HepG2 (cell line): ENCODE data around the gene TPSD1. TPM values are rescaled to one million over a fixed set of nuclear protein-coding genes. Genes with fewer than 3 reads are reported as not detected.
A peak's percentile ranks its signal among the peaks of the same experiment; 100 is the strongest.
"Not testable (repeated sequence)": the region's sequence is repeated elsewhere in the genome, so short reads cannot be mapped to it uniquely, and the experiment has no call there.

ENCODE experiments used
- ATAC-seq: fragments of 200-7000 bp; cut with Tn5 transposase; 3 replicates; pipeline ENCODE4 v1.9.1; 2020; ENCODE audit warnings: mild to moderate bottlenecking, moderate library complexity
- BruUV-seq: library from RNA; stranded (reverse); fragments of 400-500 nt; replicated peaks from 2 replicates; lab custom pipeline; 2021; lab: Mats Ljungman, UMichigan
- CTCF ChIA-PET: fragments of 300-600 bp; formaldehyde crosslinking; extraction: SDS; loops from one replicate; lab custom pipeline; 2021; ENCODE audit warnings: low total read pairs, inconsistent platforms, low intra/inter-chr PET ratio; lab: Yijun Ruan, JAX
- POLR2A ChIA-PET: fragments of 350-600 bp; sonication (Branson Sonifier 250); formaldehyde crosslinking; loops from one replicate; lab custom pipeline; 2020; ENCODE audit warnings: antibody characterized with exemption, inconsistent platforms; lab: Yijun Ruan, JAX
- DNase-seq: peaks from one replicate; pipeline ENCODE4 v3.0.0-alpha.2; 2015; ENCODE audit warnings: low spot score
- FAIRE-seq: peaks from 3 replicates; lab custom pipeline; 2011; peaks lifted over from hg19 to GRCh38; lab: Jason Lieb, UNC
- H2AFZ ChIP-seq: one replicate; pipeline ENCODE4 v1.6.1; 2011; ENCODE audit warnings: low read length, inconsistent platforms
- H3K27ac ChIP-seq: fragments of 300-600 bp; 3 replicates; pipeline ENCODE4 v1.8.0; 2011; ENCODE audit warnings: mixed run types, mild to moderate bottlenecking, mixed read lengths, low read length, inconsistent platforms; ENCODE audit not compliant: insufficient read depth; ENCODE audit errors: extremely low read length
- H3K27me3 ChIP-seq, 2 experiments: fragments of 200-600 bp in 1 of 2; 2 replicates in 1 of 2; 3 replicates in 1 of 2; pipeline versions ENCODE4 v1.6.0 to v1.8.0; 2011; ENCODE audit warnings: low read length in 2 of 2, mild to moderate bottlenecking in 2 of 2, moderate library complexity in 2 of 2, inconsistent platforms in 1 of 2; ENCODE audit not compliant: insufficient read depth in 2 of 2, control insufficient read depth in 1 of 2
- H3K36me3 ChIP-seq, 2 experiments: fragments of 200-600 bp in 1 of 2; replicated peaks in 1 of 2; 2 replicates in 1 of 2; 3 replicates in 1 of 2; pipeline versions ENCODE4 v1.5.1 to v1.8.0; 2011; ENCODE audit warnings: low read length in 2 of 2, inconsistent platforms in 1 of 2; ENCODE audit not compliant: insufficient read depth in 2 of 2, control insufficient read depth in 1 of 2
- H3K4me1 ChIP-seq: 2 replicates; pipeline ENCODE4 v1.5.1; 2012; ENCODE audit warnings: low read length, inconsistent platforms; ENCODE audit not compliant: insufficient read depth
- H3K4me2 ChIP-seq: 2 replicates; pipeline ENCODE4 v1.6.0; 2011; ENCODE audit warnings: low read depth, low read length, inconsistent platforms
- H3K4me3 ChIP-seq, 3 experiments: fragments of 200-600 bp in 1 of 3; sonication (generic), shearing (Covaris generic) in 1 of 3; replicated peaks in 1 of 3; 2 replicates each; pipeline ENCODE4 v1.5.1; 2011 to 2016; ENCODE audit warnings: low read length in 3 of 3, inconsistent platforms in 2 of 3, low read depth in 2 of 3, mild to moderate bottlenecking in 2 of 3, control low read depth in 1 of 3, mixed read lengths in 1 of 3; ENCODE audit not compliant: insufficient read depth in 1 of 3
- H3K79me2 ChIP-seq: one replicate; pipeline ENCODE4 v1.6.1; 2011; ENCODE audit warnings: low read length, inconsistent platforms; ENCODE audit not compliant: insufficient read depth
- H3K9ac ChIP-seq: 2 replicates; pipeline ENCODE4 v1.6.0; 2011; ENCODE audit warnings: mild to moderate bottlenecking, low read depth, low read length, inconsistent platforms; ENCODE audit not compliant: insufficient read depth
- H3K9me3 ChIP-seq: 2 replicates; pipeline ENCODE4 v1.5.1; 2012; ENCODE audit warnings: mild to moderate bottlenecking, low read length
- H4K20me1 ChIP-seq: 2 replicates; pipeline ENCODE4 v1.6.0; 2011; ENCODE audit warnings: inconsistent platforms, mild to moderate bottlenecking, low read length, moderate library complexity; ENCODE audit not compliant: insufficient read depth
- MNT ChIP-seq: fragments of 450-650 bp; IDR thresholded peaks from 2 replicates; pipeline ENCODE4 v1.6.1; 2016
- ZBTB21 ChIP-seq: sonication (generic); formaldehyde crosslinking; IDR thresholded peaks from 2 replicates; pipeline ENCODE4 v1.4.0; 2020; ENCODE audit warnings: missing genetic modification reagents
- WGBS: methylation state at CpG from one replicate; pipeline ENCODE4 v1.1.6; 2017; ENCODE audit warnings: low lambda C conversion rate; 5-methylcytosine and 5-hydroxymethylcytosine counted together
- in situ Hi-C: cut with HindIII; loops from 2 replicates; pipeline ENCODE4 v1.10.0; 2017; ENCODE audit warnings: low pct_unique_long_range_greater_than_20kb; ENCODE audit not compliant: extremely low pct_ligation_motif_present
- intact Hi-C: fragments of 100-400 bp; cut with micrococcal nuclease; formaldehyde crosslinking; loops from one replicate; pipeline ENCODE4 v1.10.0; 2022; ENCODE audit not compliant: unreplicated experiment
- polyA plus RNA-seq, 8 experiments: library from polyadenylated mRNA; depleted of rRNA in 3 of 8; stranded (reverse) in 7 of 8; unstranded in 1 of 8; fragments of >200 nt; fragmentation: Illumina TruSeq in 4 of 8; extraction: Trizol in 4 of 8; gene quantifications; 2 replicates each; pipeline versions ENCODE4 v1.2.1 to v1.2.3, GENCODE V29; 2011 to 2016; ENCODE audit warnings: low read depth in 4 of 8, missing spikeins in 1 of 8, mixed read lengths in 1 of 8; ENCODE audit not compliant: insufficient read depth in 1 of 8
- total RNA-seq, 5 experiments: library from RNA; depleted of rRNA; stranded (reverse); fragments of >200 nt; fragmentation: Illumina TruSeq; extraction: Trizol; gene quantifications; 2 replicates each; pipeline ENCODE4 v1.2.3, GENCODE V29; 2016; ENCODE audit warnings: low read depth in 1 of 5

TPSD1 gene
- total and polyA plus RNA-seq, 2 of the 13 experiments (the other 11 are each of a cell fraction or from before 2014, with no cell fraction given) = not detected

- in situ Hi-C loops, H3K27ac ChIP-seq, POLR2A ChIA-PET, CTCF ChIA-PET, H3K4me1 ChIP-seq, H3K27me3 ChIP-seq, H3K4me3 ChIP-seq, H3K36me3 ChIP-seq, BruUV-seq, H2AFZ ChIP-seq, FAIRE-seq, H3K9ac ChIP-seq, DNase-seq, H3K4me2 ChIP-seq, H4K20me1 ChIP-seq, intact Hi-C loops, H3K79me2 ChIP-seq, H3K9me3 ChIP-seq: not testable (repeated sequence)
- ATAC-seq = peak; percentile 82
- no CpG with 5 or more reads among the region's 47 CpGs for WGBS
These were observed 23.7 kb upstream of the TPSD1 start for GRCh38 chr16:1232049-1232748.

- H3K4me3 ChIP-seq, H3K4me1 ChIP-seq, H3K27me3 ChIP-seq, H4K20me1 ChIP-seq, H3K27ac ChIP-seq, H2AFZ ChIP-seq, FAIRE-seq, H3K9ac ChIP-seq, BruUV-seq, in situ Hi-C loops, POLR2A ChIA-PET, H3K36me3 ChIP-seq, H3K4me2 ChIP-seq, DNase-seq, CTCF ChIA-PET, H3K9me3 ChIP-seq, H3K79me2 ChIP-seq, intact Hi-C loops: not testable (repeated sequence)
- ATAC-seq = peak; percentile 22
- no CpG with 5 or more reads among the region's 29 CpGs for WGBS
These were observed 19.2 kb upstream of the TPSD1 start for GRCh38 chr16:1236659-1237058.

GRCh38 chr16:1237990-1238389 is 17.9 kb upstream of the TPSD1 start:
- Histone ChIP-seq H3K4me3 (no peak overlapping the region), H4K20me1 (no peaks in the 10 kb centered on the region), H2AFZ (no peak overlapping the region), H3K27ac (no peak overlapping the region), H3K4me1 (no peaks in the 10 kb centered on the region), H3K9ac (no peak overlapping the region), H3K36me3 (no peaks in the 10 kb centered on the region), H3K27me3 (peaks cover 3 to 5% of the 10 kb centered on the region in 2 experiments; a peak in 2 of 5 replicates), H3K9me3 (no peaks in the 10 kb centered on the region), H3K79me2 (no peaks in the 10 kb centered on the region), H3K4me2 (no peak overlapping the region)
- POLR2A ChIA-PET = no interaction called here
- no peak for DNase-seq
- TF ChIP-seq ZBTB21 (no peak), MNT (peak; percentile 93)
- intact Hi-C loops = no loop called here
- ATAC-seq = no peak
- no TSS peak for BruUV-seq
- CTCF ChIA-PET = no interaction called here
- 47% methylated on average over 9 of the region's 9 CpGs for WGBS
- FAIRE-seq = no peak
- in situ Hi-C loops = no loop called here
